ENCODE results near the gene DNAH12. TPM values are rescaled to one million over a fixed set of nuclear protein-coding genes. Genes with fewer than 3 reads are reported as not detected.
A peak's percentile ranks its signal among the peaks of the same experiment; 100 is the strongest.

The DNAH12 gene
- total and polyA plus RNA-seq, 2 of the 13 experiments (the other 11 are each of a cell fraction or from before 2014, with no cell fraction given) = 0.11 TPM

DNA sequence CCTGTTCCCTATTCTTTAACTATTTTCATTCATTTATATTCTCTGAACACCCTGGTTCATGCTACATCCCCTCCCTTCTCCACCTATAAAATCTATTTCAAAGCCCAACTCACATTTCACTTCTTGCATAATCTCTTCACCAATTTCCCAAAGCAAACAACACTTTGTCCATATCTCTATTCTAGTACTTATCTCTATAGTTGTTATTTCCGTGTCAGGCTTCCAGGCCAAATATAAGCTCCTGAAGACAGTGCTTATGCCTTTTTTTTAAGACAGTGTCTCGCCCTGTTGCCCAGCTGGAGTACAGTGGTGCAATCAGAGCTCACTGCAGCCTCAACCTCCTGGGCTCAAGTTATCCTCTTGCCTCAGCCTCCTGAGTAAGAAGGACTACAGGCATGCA lies 43.6 kb downstream of the DNAH12 start (continued):
- TF ChIP-seq, protein P1, sequence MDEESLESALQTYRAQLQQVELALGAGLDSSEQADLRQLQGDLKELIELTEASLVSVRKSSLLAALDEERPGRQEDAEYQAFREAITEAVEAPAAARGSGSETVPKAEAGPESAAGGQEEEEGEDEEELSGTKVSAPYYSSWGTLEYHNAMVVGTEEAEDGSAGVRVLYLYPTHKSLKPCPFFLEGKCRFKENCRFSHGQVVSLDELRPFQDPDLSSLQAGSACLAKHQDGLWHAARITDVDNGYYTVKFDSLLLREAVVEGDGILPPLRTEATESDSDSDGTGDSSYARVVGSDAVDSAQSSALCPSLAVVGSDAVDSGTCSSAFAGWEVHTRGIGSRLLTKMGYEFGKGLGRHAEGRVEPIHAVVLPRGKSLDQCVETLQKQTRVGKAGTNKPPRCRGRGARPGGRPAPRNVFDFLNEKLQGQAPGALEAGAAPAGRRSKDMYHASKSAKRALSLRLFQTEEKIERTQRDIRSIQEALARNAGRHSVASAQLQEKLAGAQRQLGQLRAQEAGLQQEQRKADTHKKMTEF (CRISPR knock-in tag; IDR thresholded peaks at IDR 0.05) = 0 out of 2 replicates have a peak, but pooled peaks have one; percentile 45
- TF ChIP-seq DPF2 (CRISPR knock-in tag; IDR thresholded peaks at IDR 0.05; ENCODE audit: borderline replicate concordance, low read depth) (0 out of 2 replicates have a peak, but pooled peaks have one; percentile 26), ZNF160 (CRISPR knock-in tag; IDR thresholded peaks at IDR 0.05) (no peak), RCOR2 (CRISPR knock-in tag; IDR thresholded peaks at IDR 0.05) (0 out of 2 replicates have a peak, but pooled peaks have one; percentile 51), TCF7 (IDR thresholded peaks at IDR 0.05; ENCODE audit: low read depth) (peak; percentile 33; the same call in 1 of the 2 replicates), ZBTB7A (CRISPR knock-in tag; IDR thresholded peaks at IDR 0.05) (no peak), POGZ (CRISPR knock-in tag; IDR thresholded peaks at IDR 0.05) (peak; percentile 46; the same call in 1 of the 2 replicates), ZNF121 (CRISPR knock-in tag; IDR thresholded peaks at IDR 0.05) (peak; percentile 95), SOX5 (CRISPR knock-in tag; IDR thresholded peaks at IDR 0.05; ENCODE audit: borderline replicate concordance) (peak; percentile 63; the same call in 1 of the 2 replicates), ZNF12 (CRISPR knock-in tag; IDR thresholded peaks at IDR 0.05) (0 out of 2 replicates have a peak, but pooled peaks have one; percentile 29), ZNF30 (CRISPR knock-in tag; IDR thresholded peaks at IDR 0.05) (no peak), ZNF326 (CRISPR knock-in tag; IDR thresholded peaks at IDR 0.05; ENCODE audit: borderline replicate concordance) (no peak), SIX1 (CRISPR knock-in tag; IDR thresholded peaks at IDR 0.05; ENCODE audit: borderline replicate concordance) (peak; percentile 93)

DNA sequence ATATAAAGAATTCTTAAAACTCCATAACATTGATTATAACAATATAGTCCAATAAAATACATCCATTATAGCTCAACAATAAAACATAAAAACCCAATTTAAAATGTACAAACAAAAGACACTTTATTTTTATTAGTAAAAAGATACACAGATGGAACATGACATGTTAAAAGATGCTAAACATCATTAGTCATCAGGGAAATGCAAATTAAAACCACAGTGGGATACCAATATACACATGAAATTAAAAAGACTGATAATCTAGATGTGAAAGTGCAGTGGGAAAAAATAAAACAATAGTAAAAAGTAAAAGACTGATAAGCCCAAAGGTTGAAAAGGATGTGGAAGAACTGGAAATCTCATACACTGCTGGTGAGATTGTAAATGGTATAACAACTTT lies 46.2 kb downstream of the DNAH12 start:
- CTCF ChIA-PET (ENCODE audit: low intra/inter-chr PET ratio, low total read pairs) = no interaction called here
- Histone ChIP-seq H3K4me2 (ENCODE audit: low read depth, low read length) (no peak overlapping the region), H3K9me3 (ENCODE audit: low read length) (no peaks in the 10 kb centered on the region), H3K4me1 (ENCODE audit: insufficient read depth, low read length) (peaks cover 13% of the 10 kb centered on the region), H3K4me3 (replicated peaks in 1 of 3; ENCODE audit: insufficient read depth in 1 of 3, low read depth in 2 of 3, low read length in 3 of 3) (no peak overlapping the region), H3K36me3 (replicated peaks in 1 of 2; ENCODE audit: control insufficient read depth in 1 of 2, insufficient read depth in 2 of 2, low read length in 2 of 2) (no peaks in the 10 kb centered on the region), H3K27ac (ENCODE audit: extremely low read length, insufficient read depth, low read length) (no peak overlapping the region), H2AFZ (ENCODE audit: low read length) (peak overlapping the region; percentile 5), H4K20me1 (ENCODE audit: insufficient read depth, low read length) (no peaks in the 10 kb centered on the region), H3K9ac (ENCODE audit: insufficient read depth, low read depth, low read length) (no peak overlapping the region), H3K27me3 (ENCODE audit: control insufficient read depth in 1 of 2, insufficient read depth in 2 of 2, low read length in 2 of 2) (no peaks in the 10 kb centered on the region), H3K79me2 (ENCODE audit: insufficient read depth, low read length) (no peaks in the 10 kb centered on the region)
- intact Hi-C loops (cut with micrococcal nuclease; ENCODE audit: unreplicated experiment) (no loop called here), in situ Hi-C loops (cut with HindIII; ENCODE audit: extremely low pct_ligation_motif_present, low pct_unique_long_range_greater_than_20kb) (no loop called here)
- ATAC-seq (no peak), DNase-seq (ENCODE audit: low spot score) (no peak), FAIRE-seq (no peak)
- POLR2A ChIA-PET = no interaction called here
- no TSS peak for BruUV-seq (replicated peaks)
- TF ChIP-seq ZNF264 (CRISPR knock-in tag; IDR thresholded peaks at IDR 0.05) (no peak), KDM1A (CRISPR knock-in tag; IDR thresholded peaks at IDR 0.05) (no peak), ZNF3 (CRISPR knock-in tag; IDR thresholded peaks at IDR 0.05) (no peak), HNRNPL (IDR thresholded peaks at IDR 0.05; ENCODE audit: low read depth, low read length) (no peak), ZNF569 (CRISPR knock-in tag; IDR thresholded peaks at IDR 0.05; ENCODE audit: borderline replicate concordance) (no peak), KAT7 (CRISPR knock-in tag; IDR thresholded peaks at IDR 0.05; ENCODE audit: borderline replicate concordance) (no peak), ZNF468 (CRISPR knock-in tag; IDR thresholded peaks at IDR 0.05) (no peak)
- TF ChIP-seq, protein P2, sequence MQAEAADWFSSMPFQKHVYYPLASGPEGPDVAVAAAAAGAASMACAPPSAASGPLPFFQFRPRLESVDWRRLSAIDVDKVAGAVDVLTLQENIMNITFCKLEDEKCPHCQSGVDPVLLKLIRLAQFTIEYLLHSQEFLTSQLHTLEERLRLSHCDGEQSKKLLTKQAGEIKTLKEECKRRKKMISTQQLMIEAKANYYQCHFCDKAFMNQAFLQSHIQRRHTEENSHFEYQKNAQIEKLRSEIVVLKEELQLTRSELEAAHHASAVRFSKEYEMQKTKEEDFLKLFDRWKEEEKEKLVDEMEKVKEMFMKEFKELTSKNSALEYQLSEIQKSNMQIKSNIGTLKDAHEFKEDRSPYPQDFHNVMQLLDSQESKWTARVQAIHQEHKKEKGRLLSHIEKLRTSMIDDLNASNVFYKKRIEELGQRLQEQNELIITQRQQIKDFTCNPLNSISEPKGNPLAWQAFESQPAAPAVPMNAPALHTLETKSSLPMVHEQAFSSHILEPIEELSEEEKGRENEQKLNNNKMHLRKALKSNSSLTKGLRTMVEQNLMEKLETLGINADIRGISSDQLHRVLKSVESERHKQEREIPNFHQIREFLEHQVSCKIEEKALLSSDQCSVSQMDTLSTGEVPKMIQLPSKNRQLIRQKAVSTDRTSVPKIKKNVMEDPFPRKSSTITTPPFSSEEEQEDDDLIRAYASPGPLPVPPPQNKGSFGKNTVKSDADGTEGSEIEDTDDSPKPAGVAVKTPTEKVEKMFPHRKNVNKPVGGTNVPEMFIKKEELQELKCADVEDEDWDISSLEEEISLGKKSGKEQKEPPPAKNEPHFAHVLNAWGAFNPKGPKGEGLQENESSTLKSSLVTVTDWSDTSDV (CRISPR knock-in tag; IDR thresholded peaks at IDR 0.05) = no peak

Data from HepG2 (cell line).